Panc1 (cell line): ENCODE data around the gene COL16A1.

Experiments used
- CTCF ChIP-seq: fragments of 450-650 bp; IDR thresholded peaks from 2 replicates; pipeline ENCODE4 v1.5.1; 2017; ENCODE audit warnings: mild to moderate bottlenecking
- POLR2AphosphoS5 ChIP-seq: IDR thresholded peaks from 2 replicates; pipeline ENCODE4 v1.6.1; 2012; ENCODE audit warnings: mild to moderate bottlenecking, low read depth, low read length, moderate library complexity
- REST ChIP-seq, 2 experiments: IDR thresholded peaks; 2 replicates each; pipeline ENCODE4 v1.6.1; 2011 to 2012; ENCODE audit warnings: low read depth in 2 of 2, control low read depth in 1 of 2, low read length in 1 of 2, mild to moderate bottlenecking in 1 of 2, moderate library complexity in 1 of 2; ENCODE audit not compliant: insufficient read depth in 1 of 2
- SIN3A ChIP-seq: IDR thresholded peaks from 2 replicates; pipeline ENCODE4 v1.6.1; 2012; ENCODE audit warnings: low read depth, mild to moderate bottlenecking, low read length, moderate library complexity, borderline replicate concordance; ENCODE audit not compliant: insufficient read depth
- TCF7L2 ChIP-seq: IDR thresholded peaks from 2 replicates; pipeline ENCODE4 v1.6.1; 2011; ENCODE audit warnings: mild to moderate bottlenecking, low read depth, low read length, inconsistent platforms

GRCh38 chr1:31679676-31680230, 24.1 kb downstream of the COL16A1 start:
- TF ChIP-seq CTCF (no peak; the same call in 1 of the 2 replicates), POLR2AphosphoS5 (no peak), REST (IDR thresholded peaks at IDR 0.05; ENCODE audit: insufficient read depth in 1 of 2, low read depth in 2 of 2, low read length in 1 of 2) (no peak), SIN3A (no peak), TCF7L2 (no peak)
